Activated naive CD8-positive, alpha-beta T cell treated with anti-CD3 and anti-CD28 coated beads, Interleukin-2, amount 50 U/mL, for 16 hours (primary cell): Measurements from ENCODE around the gene LITAF.
"Not testable (repeated sequence)": the region's sequence is repeated elsewhere in the genome, so short reads cannot be mapped to it uniquely, and the experiment has no call there.

ENCODE experiments used
- DNase-seq: peaks from one replicate; pipeline ENCODE4 v3.0.0-alpha.2; 2020; ENCODE audit warnings: low read depth, low spot score

Gene LITAF

GRCh38 chr16:11599579-11599978, 12.9 kb upstream of the LITAF start:
- no peak for DNase-seq

GRCh38 chr16:11597235-11598095, 10.7 kb upstream of the LITAF start:
- DNase-seq: no peak

- no peak for DNase-seq
Measured at GRCh38 chr16:11596572-11597226, 10.0 kb upstream of the LITAF start.

GRCh38 chr16:11593581-11593980, 6.9 kb upstream of the LITAF start:
- no peak for DNase-seq

- DNase-seq: not testable (repeated sequence)
Measured at GRCh38 chr16:11593076-11593475, 6.4 kb upstream of the LITAF start.

- DNase-seq: not testable (repeated sequence)
Measured at GRCh38 chr16:11591630-11592029, 4.9 kb upstream of the LITAF start.

GRCh38 chr16:11589198-11589550, 2.5 kb upstream of the LITAF start:
- no peak for DNase-seq

- no peak for DNase-seq
Measured at GRCh38 chr16:11588321-11589197, 1.8 kb upstream of the LITAF start.

GRCh38 chr16:11587643-11588247, 1.0 kb upstream of the LITAF start:
- no peak for DNase-seq

GRCh38 chr16:11586378-11586855, 302 bp downstream of the LITAF start:
- DNase-seq: no peak

GRCh38 chr16:11585460-11586377, 1.0 kb downstream of the LITAF start:
- no peak for DNase-seq

GRCh38 chr16:11583889-11584565, 2.7 kb downstream of the LITAF start:
- no peak for DNase-seq

GRCh38 chr16:11583166-11583565, 3.6 kb downstream of the LITAF start:
- no peak for DNase-seq

GRCh38 chr16:11582157-11582814, 4.4 kb downstream of the LITAF start:
- DNase-seq: no peak

GRCh38 chr16:11581678-11582077, 5.0 kb downstream of the LITAF start:
- DNase-seq: no peak

- DNase-seq: no peak
Measured at GRCh38 chr16:11580451-11581086, 6.2 kb downstream of the LITAF start.

GRCh38 chr16:11577290-11577660, 9.4 kb downstream of the LITAF start:
- not testable (repeated sequence) for DNase-seq

GRCh38 chr16:11576427-11577289, 10.1 kb downstream of the LITAF start:
- DNase-seq: no peak
